NCI-H526 treated with DMSO at 0.1 percent for 48 hours (cell line): Measurements from ENCODE around the gene ZDHHC7.
"Not testable (repeated sequence)": the region's sequence is repeated elsewhere in the genome, so short reads cannot be mapped to it uniquely, and the experiment has no call there.

ENCODE experiments used
- DNase-seq: peaks from one replicate; lab custom pipeline; 2025; lab: John Stamatoyannopoulos, UW

Gene ZDHHC7

GRCh38 chr16:84938616-84939015 is 72.7 kb downstream of the ZDHHC7 start:
- DNase-seq = not testable (repeated sequence)

- no peak for DNase-seq
Measured at GRCh38 chr16:84937196-84938005, 73.9 kb downstream of the ZDHHC7 start.

- no peak for DNase-seq
Measured at GRCh38 chr16:84933774-84934631, 77.3 kb downstream of the ZDHHC7 start.

GRCh38 chr16:84932681-84933080 is 78.7 kb downstream of the ZDHHC7 start:
- DNase-seq = no peak

- DNase-seq = no peak
Measured at GRCh38 chr16:84931506-84931905, 79.8 kb downstream of the ZDHHC7 start.

GRCh38 chr16:84931107-84931494 is 80.2 kb downstream of the ZDHHC7 start:
- no peak for DNase-seq

GRCh38 chr16:84930298-84931106 is 80.8 kb downstream of the ZDHHC7 start:
- DNase-seq = no peak

GRCh38 chr16:84929421-84930297 is 81.7 kb downstream of the ZDHHC7 start:
- no peak for DNase-seq

GRCh38 chr16:84928679-84929420 is 82.5 kb downstream of the ZDHHC7 start:
- no peak for DNase-seq

GRCh38 chr16:84927621-84928591 is 83.4 kb downstream of the ZDHHC7 start:
- DNase-seq = no peak

- no peak for DNase-seq
Measured at GRCh38 chr16:84926462-84926861, 84.9 kb downstream of the ZDHHC7 start.

- no peak for DNase-seq
Measured at GRCh38 chr16:84925773-84926372, 85.5 kb downstream of the ZDHHC7 start.

GRCh38 chr16:84925092-84925772 is 86.1 kb downstream of the ZDHHC7 start:
- DNase-seq = no peak

- DNase-seq = no peak
Measured at GRCh38 chr16:84924331-84925091, 86.8 kb downstream of the ZDHHC7 start.
